GM20000 (cell line): ENCODE data around the gene NDUFA13.

Experiments
- DNase-seq: peaks from one replicate; pipeline ENCODE4 v3.0.0; 2012; ENCODE audit warnings: low spot score
- CTCF ChIP-seq: IDR thresholded peaks from 2 replicates; pipeline ENCODE4 v1.5.1; 2012; ENCODE audit warnings: mild to moderate bottlenecking, control low read depth; ENCODE audit errors: extremely low read depth, missing control alignments

The NDUFA13 gene

GRCh38 chr19:19553670-19554069, 37.6 kb downstream of the NDUFA13 start:
- TF ChIP-seq CTCF: no peak
- no peak for DNase-seq

GRCh38 chr19:19554074-19555023, 38.3 kb downstream of the NDUFA13 start:
- peak; percentile 67 for TF ChIP-seq CTCF
- DNase-seq: peak; percentile 84

- no peak for DNase-seq
- TF ChIP-seq CTCF: no peak
These were observed 42.0 kb downstream of the NDUFA13 start for GRCh38 chr19:19558055-19558454.

GRCh38 chr19:19558636-19559035, 42.6 kb downstream of the NDUFA13 start:
- no peak for DNase-seq
- no peak for TF ChIP-seq CTCF

- DNase-seq: no peak
These were observed 43.9 kb downstream of the NDUFA13 start for GRCh38 chr19:19559931-19560330.

GRCh38 chr19:19561946-19562664, 46.1 kb downstream of the NDUFA13 start:
- no peak for TF ChIP-seq CTCF
- no peak for DNase-seq

More at GRCh38 chr19:19559931-19560330, 43.9 kb downstream of the NDUFA13 start:
- TF ChIP-seq CTCF: no peak

- TF ChIP-seq CTCF: no peak
- no peak for DNase-seq
These were observed 46.8 kb downstream of the NDUFA13 start for GRCh38 chr19:19562665-19563347.
